SK-N-SH (cell line): ENCODE results near the gene RELN. TPM values are rescaled to one million over a fixed set of nuclear protein-coding genes. Genes with fewer than 3 reads are reported as not detected.

Experiments
- CTCF ChIA-PET: fragments of 300-600, 350-600 bp; formaldehyde crosslinking; extraction: SDS; loops from one replicate; lab custom pipeline; 2021; lab: Yijun Ruan, JAX
- POLR2A ChIA-PET: fragments of 350-600 bp; sonication (Branson Sonifier 250); formaldehyde crosslinking; extraction: SDS; loops from one replicate; lab custom pipeline; 2020; ENCODE audit warnings: antibody characterized with exemption, inconsistent platforms; lab: Yijun Ruan, JAX
- DNase-seq: peaks from one replicate; pipeline ENCODE4 v3.0.0; 2012
- H2AFZ ChIP-seq: fragments of 200-600 bp; sonication (generic); 2 replicates; pipeline ENCODE4 v1.8.1; 2016; ENCODE audit warnings: antibody characterized with exemption, mild to moderate bottlenecking, low read depth
- H3F3A ChIP-seq: fragments of 200-600 bp; sonication (generic); replicated peaks from 2 replicates; pipeline ENCODE3; 2016; ENCODE audit warnings: antibody characterized with exemption, mild to moderate bottlenecking; ENCODE audit not compliant: insufficient read depth
- H3K27ac ChIP-seq, 2 experiments: fragments of 200-500 bp in 1 of 2; fragments of 200-600 bp in 1 of 2; sonication (Bioruptor generic) in 1 of 2; sonication (generic), shearing (Covaris generic) in 1 of 2; 2 replicates each; pipeline versions ENCODE4 v1.5.1 to v1.6.1; 2014 to 2016; ENCODE audit warnings: low read depth in 2 of 2, inconsistent platforms in 1 of 2, low read length in 1 of 2, mild to moderate bottlenecking in 1 of 2, mixed read lengths in 1 of 2
- H3K27me3 ChIP-seq: fragments of 200-600 bp; sonication (generic), shearing (Covaris generic); 2 replicates; pipeline ENCODE4 v1.6.1; 2016; ENCODE audit warnings: mixed run types; ENCODE audit not compliant: insufficient read depth
- H3K36me3 ChIP-seq, 2 experiments: fragments of 200-500 bp in 1 of 2; fragments of 200-600 bp in 1 of 2; sonication (Bioruptor generic) in 1 of 2; sonication (generic) in 1 of 2; replicated peaks in 1 of 2; 2 replicates each; pipeline versions ENCODE3 to v1.5.1; 2014 to 2016; ENCODE audit warnings: low read length in 1 of 2, mild to moderate bottlenecking in 1 of 2; ENCODE audit not compliant: insufficient read depth in 2 of 2, control insufficient read depth in 1 of 2
- H3K4me1 ChIP-seq, 2 experiments: fragments of 200-500 bp in 1 of 2; fragments of 200-600 bp in 1 of 2; sonication (Bioruptor generic) in 1 of 2; sonication (generic), shearing (Covaris generic) in 1 of 2; 2 replicates each; pipeline versions ENCODE4 v1.5.1 to v1.6.1; 2014 to 2016; ENCODE audit warnings: low read depth in 1 of 2, low read length in 1 of 2, mixed run types in 1 of 2; ENCODE audit not compliant: insufficient read depth in 2 of 2, control insufficient read depth in 1 of 2
- H3K4me2 ChIP-seq: fragments of 200-600 bp; sonication (generic), shearing (Covaris generic); 2 replicates; pipeline ENCODE4 v1.6.1; 2017; ENCODE audit warnings: mixed run types
- H3K4me3 ChIP-seq, 2 experiments: fragments of 200-500 bp in 1 of 2; fragments of 200-600 bp in 1 of 2; sonication (Bioruptor generic) in 1 of 2; sonication (generic), shearing (Covaris generic) in 1 of 2; 2 replicates each; pipeline versions ENCODE4 v1.5.1 to v1.8.1; 2014 to 2016; ENCODE audit warnings: low read depth in 2 of 2, inconsistent platforms in 1 of 2, low read length in 1 of 2, mild to moderate bottlenecking in 1 of 2, mixed read lengths in 1 of 2, moderate library complexity in 1 of 2
- H3K79me2 ChIP-seq: fragments of 200-600 bp; sonication (generic); 2 replicates; pipeline ENCODE4 v1.8.1; 2017; ENCODE audit warnings: mild to moderate bottlenecking; ENCODE audit not compliant: insufficient read depth
- H3K9ac ChIP-seq: fragments of 200-600 bp; sonication (generic); 2 replicates; pipeline ENCODE4 v1.6.1; 2017; ENCODE audit warnings: mixed run types
- H3K9me2 ChIP-seq: fragments of 200-600 bp; sonication (generic); 2 replicates; pipeline ENCODE4 v1.6.1; 2017; ENCODE audit warnings: mixed run types
- H3K9me3 ChIP-seq: fragments of 200-600 bp; sonication (generic); 2 replicates; pipeline ENCODE4 v1.6.1; 2017; ENCODE audit warnings: mixed run types, mild to moderate bottlenecking, moderate library complexity
- H4K20me1 ChIP-seq: fragments of 200-600 bp; sonication (generic); 2 replicates; pipeline ENCODE4 v1.6.1; 2017; ENCODE audit warnings: mild to moderate bottlenecking, mixed run types; ENCODE audit not compliant: insufficient read depth
- ELF1 ChIP-seq: IDR thresholded peaks from 2 replicates; pipeline ENCODE4 v1.4.0; 2012
- EP300 ChIP-seq, 2 experiments: IDR thresholded peaks; 2 replicates each; pipeline versions ENCODE4 v1.4.0 to v1.6.1; 2012; ENCODE audit warnings: borderline replicate concordance in 1 of 2, low read depth in 1 of 2, low read length in 1 of 2
- FOSL2 ChIP-seq: IDR thresholded peaks from 2 replicates; pipeline ENCODE4 v1.4.0; 2012; ENCODE audit warnings: low read depth, mild to moderate bottlenecking, moderate library complexity, borderline replicate concordance
- FOXJ3 ChIP-seq: sonication (generic); formaldehyde crosslinking; IDR thresholded peaks from 2 replicates; pipeline ENCODE4 v1.5.1; 2020; ENCODE audit warnings: mild to moderate bottlenecking, missing genetic modification reagents
- FOXM1 ChIP-seq: IDR thresholded peaks from 2 replicates; pipeline ENCODE4 v1.4.0; 2012; ENCODE audit warnings: low read depth, mild to moderate bottlenecking
- GABPA ChIP-seq: IDR thresholded peaks from 2 replicates; pipeline ENCODE4 v1.4.0; 2012; ENCODE audit warnings: low read depth, mild to moderate bottlenecking
- GATA2 ChIP-seq: sonication (generic); formaldehyde crosslinking; IDR thresholded peaks from 2 replicates; pipeline ENCODE4 v1.5.0; 2020; ENCODE audit warnings: mild to moderate bottlenecking, missing genetic modification reagents
- MAX ChIP-seq: IDR thresholded peaks from 2 replicates; pipeline ENCODE4 v1.4.0; 2012; ENCODE audit warnings: low read depth
- MEF2A ChIP-seq: IDR thresholded peaks from 2 replicates; pipeline ENCODE4 v1.4.0; 2012; ENCODE audit warnings: low read depth, borderline replicate concordance
- NRF1 ChIP-seq: IDR thresholded peaks from 2 replicates; pipeline ENCODE4 v1.6.1; 2012; ENCODE audit warnings: low read depth, mild to moderate bottlenecking, low read length
- POLR2AphosphoS5 ChIP-seq: IDR thresholded peaks from 2 replicates; pipeline ENCODE4 v1.6.1; 2012; ENCODE audit warnings: low read depth, low read length
- RAD21 ChIP-seq: IDR thresholded peaks from 2 replicates; pipeline ENCODE4 v1.6.1; 2012; ENCODE audit warnings: mild to moderate bottlenecking, low read length
- SIN3A ChIP-seq: IDR thresholded peaks from 2 replicates; pipeline ENCODE4 v1.6.1; 2012; ENCODE audit warnings: low read depth, mild to moderate bottlenecking, low read length, moderate library complexity, borderline replicate concordance
- TAF1 ChIP-seq: IDR thresholded peaks from 2 replicates; pipeline ENCODE4 v1.6.1; 2012; ENCODE audit warnings: low read depth, mild to moderate bottlenecking, low read length, moderate library complexity, borderline replicate concordance
- TEAD4 ChIP-seq: IDR thresholded peaks from 2 replicates; pipeline ENCODE4 v1.4.0; 2012; ENCODE audit warnings: mild to moderate bottlenecking, borderline replicate concordance; ENCODE audit not compliant: insufficient read depth
- WGBS: methylation state at CpG from one replicate; pipeline ENCODE4 v1.1.6; 2017; ENCODE audit warnings: low lambda C conversion rate; 5-methylcytosine and 5-hydroxymethylcytosine counted together
- polyA plus RNA-seq, 3 experiments: library from polyadenylated mRNA; depleted of rRNA; stranded (reverse); fragments of >200 nt; gene quantifications; 2 replicates each; pipeline ENCODE4 v1.2.3, GENCODE V29; 2012

The RELN gene
- polyA plus RNA-seq, 1 of the 3 experiments (the other 2 are of a cell fraction) = 0.02 TPM

GRCh38 chr7:103598326-103598905 is 391.0 kb downstream of the RELN start:
- no peak for TF ChIP-seq EP300 (IDR thresholded peaks at IDR 0.05; ENCODE audit: borderline replicate concordance in 1 of 2, low read depth in 1 of 2, low read length in 1 of 2)
- TF ChIP-seq POLR2AphosphoS5 = no peak
- TF ChIP-seq MAX = no peak
- TF ChIP-seq GATA2 (CRISPR knock-in tag) = no peak
- Histone ChIP-seq H3K27me3 (0 out of 2 replicates have a peak, but pooled peaks cover 9% of the 10 kb centered on the region), H3K9me3 (no peaks in the 10 kb centered on the region), H2AFZ (no peak overlapping the region), H3F3A (no peaks in the 10 kb centered on the region), H3K9me2 (no peaks in the 10 kb centered on the region), H3K4me2 (no peak overlapping the region), H3K4me1 (no peaks in the 10 kb centered on the region), H3K4me3 (no peak overlapping the region), H4K20me1 (no peaks in the 10 kb centered on the region), H3K36me3 (no peaks in the 10 kb centered on the region), H3K9ac (no peak overlapping the region), H3K79me2 (no peaks in the 10 kb centered on the region), H3K27ac (no peak overlapping the region)
- WGBS = 68% methylated on average over 2 of the region's 2 CpGs
- POLR2A ChIA-PET = no interaction called here
- no peak for DNase-seq
- CTCF ChIA-PET = no interaction called here

GRCh38 chr7:103597606-103598005 is 391.9 kb downstream of the RELN start:
- H3K9me2 ChIP-seq = no peaks in the 10 kb centered on the region
- H2AFZ ChIP-seq = no peak overlapping the region
- ChIA-PET CTCF (interaction anchor here (1.5 kb wide), 1 partner anchor 17 kb away, joined by 6 read pairs; no protein-coding TSS in a partner anchor), POLR2A (no interaction called here)
- H3K27ac ChIP-seq = no peak overlapping the region
- no peaks in the 10 kb centered on the region for H3K79me2 ChIP-seq
- H3K27me3 ChIP-seq = 0 out of 2 replicates have a peak, but pooled peaks cover 9% of the 10 kb centered on the region
- TF ChIP-seq ELF1 (no peak), GABPA (no peak), FOXM1 (no peak)
- DNase-seq = no peak
- H3K4me3 ChIP-seq = no peak overlapping the region
- H3K9ac ChIP-seq = no peak overlapping the region
- no peaks in the 10 kb centered on the region for H3K4me1 ChIP-seq
- 29% methylated on average over 2 of the region's 2 CpGs for WGBS
- no peaks in the 10 kb centered on the region for H3K36me3 ChIP-seq
- H3K4me2 ChIP-seq = no peak overlapping the region
- no peaks in the 10 kb centered on the region for H3F3A ChIP-seq
- H4K20me1 ChIP-seq = no peaks in the 10 kb centered on the region
- H3K9me3 ChIP-seq = no peaks in the 10 kb centered on the region

GRCh38 chr7:103594186-103594585 is 395.3 kb downstream of the RELN start:
- Histone ChIP-seq H2AFZ (no peak overlapping the region), H3F3A (no peaks in the 10 kb centered on the region), H3K4me2 (no peak overlapping the region), H3K27me3 (0 out of 2 replicates have a peak, but pooled peaks cover 9% of the 10 kb centered on the region), H3K27ac (no peak overlapping the region), H3K79me2 (no peaks in the 10 kb centered on the region), H3K4me1 (no peaks in the 10 kb centered on the region), H3K4me3 (no peak overlapping the region), H3K9me2 (no peaks in the 10 kb centered on the region), H3K9me3 (no peaks in the 10 kb centered on the region), H3K9ac (no peak overlapping the region), H3K36me3 (no peaks in the 10 kb centered on the region), H4K20me1 (no peaks in the 10 kb centered on the region)
- TF ChIP-seq NRF1 (no peak), MEF2A (no peak), TEAD4 (no peak), FOXJ3 (CRISPR knock-in tag) (no peak), EP300 (IDR thresholded peaks at IDR 0.05; ENCODE audit: borderline replicate concordance in 1 of 2, low read depth in 1 of 2, low read length in 1 of 2) (no peak), TAF1 (no peak), FOSL2 (no peak), SIN3A (no peak), RAD21 (no peak)
- 70% methylated on average over 5 of the region's 5 CpGs for WGBS
- POLR2A ChIA-PET = no interaction called here
- no peak for DNase-seq
- CTCF ChIA-PET = interaction anchor here (0.6 to 3.0 kb wide), 6 partner anchors 14 to 70 kb away, joined by 3 to 19 read pairs (median 4); no protein-coding TSS in a partner anchor
